GM12864 (cell line): ENCODE results near the gene NUAK1.

Experiments used
- DNase-seq: peaks from one replicate; pipeline ENCODE4 v3.0.0-alpha.2; 2011; ENCODE audit warnings: low read depth
- H3K4me3 ChIP-seq: 2 replicates; pipeline ENCODE4 v1.5.1; 2011; ENCODE audit warnings: mild to moderate bottlenecking, low read depth, low read length, control low read depth
- TF ChIP-seq, protein P1 (sequence below): IDR thresholded peaks from 2 replicates; pipeline ENCODE4 v1.5.1; 2011; ENCODE audit warnings: low read depth, mild to moderate bottlenecking, moderate library complexity, low read length, control low read depth, inconsistent platforms; ENCODE audit errors: missing control alignments

The NUAK1 gene

DNA sequence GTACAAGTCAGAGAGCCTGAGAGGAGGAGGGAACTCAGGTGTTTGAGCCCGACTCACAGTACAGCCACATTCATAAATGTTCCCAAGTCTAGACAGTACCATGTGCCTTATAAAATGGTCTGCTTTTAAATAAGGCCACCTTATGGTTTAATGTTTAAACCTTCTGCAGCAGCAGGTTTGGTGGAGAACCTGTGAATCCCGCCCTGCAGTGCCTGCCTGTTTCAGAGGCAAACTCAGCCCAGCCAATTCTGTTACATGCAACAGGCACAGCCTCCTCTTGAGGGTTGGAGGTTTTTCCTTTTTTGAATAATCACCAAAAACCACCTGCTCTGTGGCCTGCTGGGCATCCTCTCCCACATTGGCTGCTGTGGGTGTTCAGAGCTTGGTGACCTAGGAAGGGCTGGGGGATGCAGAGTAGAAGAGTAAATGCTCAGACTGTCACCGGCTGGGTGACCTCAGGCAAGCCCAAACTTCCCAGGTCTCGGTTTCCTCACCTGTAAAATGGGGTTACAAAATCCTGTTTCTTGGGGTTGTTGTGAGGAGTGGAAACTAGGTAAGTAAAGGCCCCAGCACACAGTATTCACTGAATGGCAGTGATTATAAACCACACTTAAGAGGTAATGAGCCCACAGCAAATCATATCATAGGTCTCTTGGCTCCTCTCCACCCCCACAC lies 28.0 kb downstream of the NUAK1 start:
- no peak overlapping the region for H3K4me3 ChIP-seq
- TF ChIP-seq, protein P1, sequence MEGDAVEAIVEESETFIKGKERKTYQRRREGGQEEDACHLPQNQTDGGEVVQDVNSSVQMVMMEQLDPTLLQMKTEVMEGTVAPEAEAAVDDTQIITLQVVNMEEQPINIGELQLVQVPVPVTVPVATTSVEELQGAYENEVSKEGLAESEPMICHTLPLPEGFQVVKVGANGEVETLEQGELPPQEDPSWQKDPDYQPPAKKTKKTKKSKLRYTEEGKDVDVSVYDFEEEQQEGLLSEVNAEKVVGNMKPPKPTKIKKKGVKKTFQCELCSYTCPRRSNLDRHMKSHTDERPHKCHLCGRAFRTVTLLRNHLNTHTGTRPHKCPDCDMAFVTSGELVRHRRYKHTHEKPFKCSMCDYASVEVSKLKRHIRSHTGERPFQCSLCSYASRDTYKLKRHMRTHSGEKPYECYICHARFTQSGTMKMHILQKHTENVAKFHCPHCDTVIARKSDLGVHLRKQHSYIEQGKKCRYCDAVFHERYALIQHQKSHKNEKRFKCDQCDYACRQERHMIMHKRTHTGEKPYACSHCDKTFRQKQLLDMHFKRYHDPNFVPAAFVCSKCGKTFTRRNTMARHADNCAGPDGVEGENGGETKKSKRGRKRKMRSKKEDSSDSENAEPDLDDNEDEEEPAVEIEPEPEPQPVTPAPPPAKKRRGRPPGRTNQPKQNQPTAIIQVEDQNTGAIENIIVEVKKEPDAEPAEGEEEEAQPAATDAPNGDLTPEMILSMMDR, result no peak
- no peak for DNase-seq

- H3K4me3 ChIP-seq, result no peak overlapping the region
- TF ChIP-seq, protein P1, result no peak
- no peak for DNase-seq
Measured at GRCh38 chr12:106109168-106109910, 29.4 kb downstream of the NUAK1 start.

- no peak overlapping the region for H3K4me3 ChIP-seq
- TF ChIP-seq, protein P1, result no peak
- no peak for DNase-seq
Measured at GRCh38 chr12:106108185-106108835, 30.4 kb downstream of the NUAK1 start.

- DNase-seq, result no peak
- TF ChIP-seq, protein P1, result no peak
- H3K4me3 ChIP-seq, result no peak overlapping the region
Measured at GRCh38 chr12:106107566-106107965, 31.2 kb downstream of the NUAK1 start.

GRCh38 chr12:106106892-106107291 lies 31.9 kb downstream of the NUAK1 start:
- no peak overlapping the region for H3K4me3 ChIP-seq
- DNase-seq, result no peak

DNA sequence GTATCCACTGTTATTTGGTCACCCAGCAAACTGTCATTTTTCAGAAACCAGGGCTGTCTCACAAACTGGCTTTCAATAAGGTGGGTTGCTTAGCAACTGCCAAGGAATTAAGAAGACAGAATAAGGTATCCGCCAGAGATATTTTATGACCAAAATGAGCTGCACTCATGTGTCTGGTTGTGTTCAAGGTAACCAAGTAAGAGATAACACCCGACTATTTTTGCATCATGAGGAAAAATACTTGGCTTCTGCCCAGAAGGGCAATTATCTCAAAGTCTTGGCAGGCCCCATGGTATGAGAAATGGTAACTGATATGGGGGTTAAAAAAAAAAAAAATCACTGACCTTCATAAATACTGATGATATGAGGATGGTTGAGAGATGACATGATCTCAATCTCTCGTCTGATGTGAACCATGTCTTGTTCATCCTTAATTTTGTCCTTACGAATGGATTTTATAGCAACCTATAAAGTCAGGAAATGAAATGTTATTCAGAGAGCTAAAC lies 32.6 kb downstream of the NUAK1 start:
- no peak overlapping the region for H3K4me3 ChIP-seq
- TF ChIP-seq, protein P1, result no peak
- no peak for DNase-seq

More at GRCh38 chr12:106106892-106107291, 31.9 kb downstream of the NUAK1 start:
- TF ChIP-seq, protein P1, result no peak
